ENCODE measurements around the gene DNLZ. TPM values are rescaled to one million over a fixed set of nuclear protein-coding genes. Genes with fewer than 3 reads are reported as not detected.

DNLZ gene
- total and polyA plus RNA-seq, 2 of the 4 experiments (the other 2 are of a cell fraction): 2.0 to 11.4 TPM

- Histone ChIP-seq H3K23ac (ENCODE audit: low read depth, low read length) (no peak overlapping the region), H2BK20ac (ENCODE audit: low read depth, low read length) (no peak overlapping the region), H2AK5ac (ENCODE audit: low read depth, low read length) (no peak overlapping the region), H3K79me1 (ENCODE audit: low read depth in 1 of 2, low read length in 2 of 2) (peaks cover 0 to 45% of the 10 kb centered on the region in 2 experiments; a peak in 2 of 4 replicates), H3K9me3 (ENCODE audit: control insufficient read depth, insufficient read depth, low read length) (no peaks in the 10 kb centered on the region), H4K8ac (ENCODE audit: low read depth in 2 of 2, low read length in 2 of 2) (no peak overlapping the region), H3K27ac (ENCODE audit: insufficient read depth, low read length) (no peak overlapping the region; the same call in 1 of the 2 replicates), H3K27me3 (ENCODE audit: control insufficient read depth, insufficient read depth, low read length) (no peaks in the 10 kb centered on the region), H2AK9ac (replicated peaks; ENCODE audit: low read depth, low read length, poor library complexity) (peak overlapping the region; percentile 67), H3K4me2 (ENCODE audit: low read depth, low read length) (no peak overlapping the region), H2BK15ac (ENCODE audit: low read depth, low read length) (no peak overlapping the region), H4K5ac (ENCODE audit: low read depth, low read length) (no peak overlapping the region), H4K20me1 (ENCODE audit: insufficient read depth, low read length) (peaks cover 34% of the 10 kb centered on the region), H2BK5ac (ENCODE audit: low read depth, low read length, poor library complexity, severe bottlenecking) (no peak overlapping the region), H3K56ac (ENCODE audit: extremely low read depth, insufficient read depth, low read length) (no peak overlapping the region), H3K14ac (replicated peaks; ENCODE audit: low read depth, low read length) (no peak overlapping the region), H2BK120ac (ENCODE audit: low read depth, low read length) (no peak overlapping the region), H2AFZ (replicated peaks; ENCODE audit: low read length, poor library complexity) (no peak overlapping the region), H3K36me3 (ENCODE audit: control insufficient read depth, insufficient read depth, low read length) (peaks cover 60% of the 10 kb centered on the region), H3K4me3 (ENCODE audit: insufficient read depth, low read depth, low read length) (no peak overlapping the region), H3K4ac (ENCODE audit: low read depth, low read length) (no peak overlapping the region), H3K4me1 (ENCODE audit: control insufficient read depth, insufficient read depth, low read length) (peaks cover 29% of the 10 kb centered on the region), H4K91ac (ENCODE audit: insufficient read depth, low read depth, low read length) (no peak overlapping the region), H3K9ac (ENCODE audit: low read depth, low read length) (no peak overlapping the region), H3K18ac (ENCODE audit: low read depth, low read length) (no peak overlapping the region), H3K9me1 (ENCODE audit: insufficient read depth, low read length) (peaks cover 5% of the 10 kb centered on the region)
- ATAC-seq (ENCODE audit: low read depth) (no peak), DNase-seq (no peak)
- in situ Hi-C loops (cut with MboI; ENCODE audit: low sequenced_read_pairs) (no loop called here), dilution Hi-C loops (cut with HindIII; ENCODE audit: low sequenced_read_pairs, unreplicated experiment) (no loop called here), intact Hi-C loops (cut with micrococcal nuclease) (no loop called here)
- BruUV-seq (replicated peaks): no TSS peak
- no peak for TF ChIP-seq NFE2L2 (IDR thresholded peaks at IDR 0.05; ENCODE audit: low read depth, low read length)
- no peak for TF ChIP-seq ELK1 (IDR thresholded peaks at IDR 0.05; ENCODE audit: borderline replicate concordance, low read depth, low read length)
- no peak for TF ChIP-seq CEBPB (IDR thresholded peaks at IDR 0.05; ENCODE audit: low read depth, low read length)
- TF ChIP-seq, protein P1, sequence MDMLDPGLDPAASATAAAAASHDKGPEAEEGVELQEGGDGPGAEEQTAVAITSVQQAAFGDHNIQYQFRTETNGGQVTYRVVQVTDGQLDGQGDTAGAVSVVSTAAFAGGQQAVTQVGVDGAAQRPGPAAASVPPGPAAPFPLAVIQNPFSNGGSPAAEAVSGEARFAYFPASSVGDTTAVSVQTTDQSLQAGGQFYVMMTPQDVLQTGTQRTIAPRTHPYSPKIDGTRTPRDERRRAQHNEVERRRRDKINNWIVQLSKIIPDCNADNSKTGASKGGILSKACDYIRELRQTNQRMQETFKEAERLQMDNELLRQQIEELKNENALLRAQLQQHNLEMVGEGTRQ (IDR thresholded peaks at IDR 0.05; ENCODE audit: low read depth, low read length): no peak
- no peak for TF ChIP-seq CTCF (conservative IDR thresholded peaks at IDR 0.05; ENCODE audit: low read depth, low read length)
- no peak for TF ChIP-seq RCOR1 (IDR thresholded peaks at IDR 0.05; ENCODE audit: insufficient replicate concordance, low read length)
- TF ChIP-seq RAD21 (IDR thresholded peaks at IDR 0.05; ENCODE audit: low read length): no peak
- ChIA-PET POLR2A (ENCODE audit: unreplicated experiment) (no interaction called here), CTCF (no interaction called here)
- 85% methylated on average over 20 of the region's 54 CpGs; no CpG with 5 or more reads in 1 of the 2 experiments for WGBS, 2 experiments (ENCODE audit: extremely low coverage in 2 of 2, insufficient read length in 1 of 2)
These were observed 7.7 kb downstream of the DNLZ start for GRCh38 chr9:136355616-136356557.
